Measurements from ENCODE around the gene OR3A2.
"Not testable (repeated sequence)": the region's sequence is repeated elsewhere in the genome, so short reads cannot be mapped to it uniquely, and the experiment has no call there.

The OR3A2 gene

GRCh38 chr17:3385869-3386816, at the start of gene OR3A2:
TSS of gene OR3A2 (minus strand) at chr17:3386308.
- no peak for DNase-seq

- no peak for DNase-seq
Measured at GRCh38 chr17:3433741-3434140, 47.6 kb upstream of the OR3A2 start, which contains the start of gene OR1E2. TSS of gene OR1E2 (minus strand) at chr17:3433841. CDS start at chr17:3433841, 0 bp downstream.

- not testable (repeated sequence) for DNase-seq
Measured at GRCh38 chr17:3433215-3433614, 47.1 kb upstream of the OR3A2 start.

GRCh38 chr17:3418222-3418621, 32.1 kb upstream of the OR3A2 start:
- no peak for DNase-seq

- no peak for DNase-seq
Measured at GRCh38 chr17:3415610-3416009, 29.5 kb upstream of the OR3A2 start.

GRCh38 chr17:3412216-3412615, 26.1 kb upstream of the OR3A2 start:
- not testable (repeated sequence) for DNase-seq

GRCh38 chr17:3411070-3411469, 25.0 kb upstream of the OR3A2 start, which contains the start of gene OR3A3:
TSS of gene OR3A3 (plus strand) at chr17:3411370.
- DNase-seq: no peak

- DNase-seq: not testable (repeated sequence)
Measured at GRCh38 chr17:3403856-3404255, 17.7 kb upstream of the OR3A2 start.

- DNase-seq: no peak
Measured at GRCh38 chr17:3401786-3402185, 15.7 kb upstream of the OR3A2 start.

- no peak for DNase-seq
Measured at GRCh38 chr17:3400055-3400454, 13.9 kb upstream of the OR3A2 start.

- no peak for DNase-seq
Measured at GRCh38 chr17:3398310-3398709, 12.2 kb upstream of the OR3A2 start, which contains the start of gene OR1E1. TSS of gene OR1E1 (minus strand) at chr17:3398410. CDS start at chr17:3398410, 0 bp downstream.

GRCh38 chr17:3397801-3398200, 11.7 kb upstream of the OR3A2 start:
- not testable (repeated sequence) for DNase-seq

- no peak for DNase-seq
Measured at GRCh38 chr17:3389791-3390190, 3.7 kb upstream of the OR3A2 start.

GRCh38 chr17:3381957-3382356, 4.2 kb downstream of the OR3A2 start:
- DNase-seq: no peak

GRCh38 chr17:3378321-3378720, 7.8 kb downstream of the OR3A2 start:
- DNase-seq: no peak

GRCh38 chr17:3371167-3371566, 14.9 kb downstream of the OR3A2 start:
- DNase-seq: not testable (repeated sequence)

- not testable (repeated sequence) for DNase-seq
Measured at GRCh38 chr17:3342782-3343181, 43.3 kb downstream of the OR3A2 start.

- no peak for DNase-seq
Measured at GRCh38 chr17:3335876-3336275, 50.2 kb downstream of the OR3A2 start.

- DNase-seq: no peak
Measured at GRCh38 chr17:3318336-3318735, 67.8 kb downstream of the OR3A2 start.

GRCh38 chr17:3316836-3317235, 69.3 kb downstream of the OR3A2 start:
- no peak for DNase-seq

- no peak for DNase-seq
Measured at GRCh38 chr17:3308603-3309002, 77.5 kb downstream of the OR3A2 start.

- no peak for DNase-seq
Measured at GRCh38 chr17:3298260-3298659, 87.8 kb downstream of the OR3A2 start, which contains the start of gene OR3A1. TSS of gene OR3A1 (minus strand) at chr17:3298360. CDS start at chr17:3292582, 5,778 bp downstream.

- no peak for DNase-seq
Measured at GRCh38 chr17:3295632-3296031, 90.5 kb downstream of the OR3A2 start.

GRCh38 chr17:3293548-3293947, 92.6 kb downstream of the OR3A2 start:
- DNase-seq: not testable (repeated sequence)
